ENCODE data around the gene SSTR1. TPM values are rescaled to one million over a fixed set of nuclear protein-coding genes. Genes with fewer than 3 reads are reported as not detected.

Gene SSTR1
- total RNA-seq, 2 experiments from 2014 or later = not detected

GRCh38 chr14:38175658-38176057 is 32.0 kb upstream of the SSTR1 start:
- peaks cover 2% of the 10 kb centered on the region for H3K27me3 Mint-ChIP-seq
- H3K27ac Mint-ChIP-seq = no peak overlapping the region
- TF ChIP-seq CTCF (IDR thresholded peaks at IDR 0.05) = no peak
- ATAC-seq = no peak
- ChIA-PET CTCF (interaction anchor here (1.7 kb wide), 1 partner anchor 190 kb away, joined by 4 read pairs; no protein-coding TSS in a partner anchor), POLR2A (no interaction called here)
- peaks cover 4% of the 10 kb centered on the region for H3K9me3 Mint-ChIP-seq
- H3K36me3 Mint-ChIP-seq (ENCODE audit: low read depth) = no peaks in the 10 kb centered on the region
- intact Hi-C loops (cut with micrococcal nuclease) = no loop called here
- DNase-seq = no peak
- H3K4me3 Mint-ChIP-seq = no peak overlapping the region
- H3K4me1 Mint-ChIP-seq (ENCODE audit: low read depth) = no peaks in the 10 kb centered on the region

- intact Hi-C loops (cut with micrococcal nuclease) = no loop called here
- no peaks in the 10 kb centered on the region for H3K36me3 Mint-ChIP-seq (ENCODE audit: low read depth)
- no peak for DNase-seq
- TF ChIP-seq CTCF (IDR thresholded peaks at IDR 0.05) = no peak
- CTCF ChIA-PET = no interaction called here
- peaks cover 2% of the 10 kb centered on the region for H3K27me3 Mint-ChIP-seq
- no peak overlapping the region for H3K4me3 Mint-ChIP-seq
- ATAC-seq = no peak
- no peaks in the 10 kb centered on the region for H3K4me1 Mint-ChIP-seq (ENCODE audit: low read depth)
- no peak overlapping the region for H3K27ac Mint-ChIP-seq
- POLR2A ChIA-PET = no interaction called here
- peaks cover 4% of the 10 kb centered on the region for H3K9me3 Mint-ChIP-seq
Measured at GRCh38 chr14:38176379-38176778, 31.3 kb upstream of the SSTR1 start.

- ChIA-PET CTCF (no interaction called here), POLR2A (interaction anchor here (0.6 kb wide), 1 partner anchor 232 kb away, joined by 3 read pairs; no protein-coding TSS in a partner anchor)
- no peak for TF ChIP-seq CTCF (IDR thresholded peaks at IDR 0.05)
- peaks cover 2% of the 10 kb centered on the region for H3K9me3 Mint-ChIP-seq
- H3K36me3 Mint-ChIP-seq (ENCODE audit: low read depth) = no peaks in the 10 kb centered on the region
- no peak overlapping the region for H3K4me3 Mint-ChIP-seq
- no peaks in the 10 kb centered on the region for H3K27me3 Mint-ChIP-seq
- intact Hi-C loops (cut with micrococcal nuclease) = loop anchor here (10.0 kb wide), 1 partner anchor 279 kb away; no protein-coding TSS in a partner anchor
- ATAC-seq = no peak
- H3K4me1 Mint-ChIP-seq (ENCODE audit: low read depth) = peaks cover 7% of the 10 kb centered on the region
- H3K27ac Mint-ChIP-seq = no peak overlapping the region
- no peak for DNase-seq
Measured at GRCh38 chr14:38184132-38184531, 23.6 kb upstream of the SSTR1 start.

- Mint-ChIP-seq H3K4me3 (no peak overlapping the region), H3K4me1 (ENCODE audit: low read depth) (peaks cover 7% of the 10 kb centered on the region), H3K36me3 (ENCODE audit: low read depth) (no peaks in the 10 kb centered on the region), H3K27ac (no peak overlapping the region), H3K9me3 (no peaks in the 10 kb centered on the region), H3K27me3 (no peaks in the 10 kb centered on the region)
- intact Hi-C loops (cut with micrococcal nuclease) = loop anchor here (10.0 kb wide), 1 partner anchor 281 kb away; no protein-coding TSS in a partner anchor
- ChIA-PET POLR2A (no interaction called here), CTCF (no interaction called here)
- DNase-seq (no peak), ATAC-seq (no peak)
- TF ChIP-seq CTCF (IDR thresholded peaks at IDR 0.05) = no peak
Measured at GRCh38 chr14:38185671-38186070, 22.0 kb upstream of the SSTR1 start.

GRCh38 chr14:38186216-38186615 is 21.5 kb upstream of the SSTR1 start:
- no peak for ATAC-seq
- intact Hi-C loops (cut with micrococcal nuclease) = loop anchor here (10.0 kb wide), 1 partner anchor 281 kb away; no protein-coding TSS in a partner anchor
- Mint-ChIP-seq H3K27ac (no peak overlapping the region), H3K27me3 (no peaks in the 10 kb centered on the region), H3K36me3 (ENCODE audit: low read depth) (no peaks in the 10 kb centered on the region), H3K4me1 (ENCODE audit: low read depth) (peaks cover 7% of the 10 kb centered on the region), H3K9me3 (no peaks in the 10 kb centered on the region), H3K4me3 (no peak overlapping the region)
- CTCF ChIA-PET = no interaction called here
- no peak for DNase-seq
- POLR2A ChIA-PET = no interaction called here
- no peak for TF ChIP-seq CTCF (IDR thresholded peaks at IDR 0.05)
